Muscle of back (tissue), 11 donors: ENCODE measurements around the gene SMTNL2. TPM values are rescaled to one million over a fixed set of nuclear protein-coding genes. Genes with fewer than 3 reads are reported as not detected.
A peak's percentile ranks its signal among the peaks of the same experiment; 100 is the strongest.
"Not testable (repeated sequence)": the region's sequence is repeated elsewhere in the genome, so short reads cannot be mapped to it uniquely, and the experiment has no call there.

ENCODE experiments used
- DNase-seq, 3 donors: peaks; one replicate each; pipeline versions ENCODE4 v3.0.0 to v3.0.0-alpha.2; 2013
- polyA plus RNA-seq, 10 donors: library from polyadenylated mRNA; unstranded; fragments of 120-200 nt; gene quantifications; one replicate each; pipeline ENCODE4 v1.2.1, GENCODE V29; 2013; ENCODE audit not compliant: insufficient read length in 10 of 10

SMTNL2 gene
- polyA plus RNA-seq, 10 donors: 45.2 to 166 (median 110) TPM

GRCh38 chr17:4631836-4632580 is 47.7 kb downstream of the SMTNL2 start:
- no peak for DNase-seq

GRCh38 chr17:4632581-4632920 is 48.2 kb downstream of the SMTNL2 start:
- DNase-seq: no peak

GRCh38 chr17:4633643-4634042 is 49.3 kb downstream of the SMTNL2 start:
- no peak for DNase-seq

- DNase-seq: no peak
Measured at GRCh38 chr17:4634976-4635375, 50.6 kb downstream of the SMTNL2 start.

- peak in 1 of 3 donors; percentile 28 for DNase-seq
Measured at GRCh38 chr17:4635823-4636375, 51.6 kb downstream of the SMTNL2 start.

GRCh38 chr17:4636474-4637100 is 52.3 kb downstream of the SMTNL2 start:
- DNase-seq: no peak

GRCh38 chr17:4638766-4639165 is 54.4 kb downstream of the SMTNL2 start:
- not testable (repeated sequence) for DNase-seq

GRCh38 chr17:4639301-4640059 is 55.2 kb downstream of the SMTNL2 start:
- not testable (repeated sequence) for DNase-seq

GRCh38 chr17:4640569-4641188 is 56.4 kb downstream of the SMTNL2 start:
- not testable (repeated sequence) for DNase-seq

- DNase-seq: no peak
Measured at GRCh38 chr17:4641297-4642195, 57.2 kb downstream of the SMTNL2 start, which contains the start of gene ALOX15. Gene ALOX15, minus strand, starts transcription at chr17:4641678. Its CDS starts 27 bp downstream, at chr17:4641651.

- DNase-seq: no peak
Measured at GRCh38 chr17:4642286-4642685, 58.0 kb downstream of the SMTNL2 start.

- no peak for DNase-seq
Measured at GRCh38 chr17:4643676-4644075, 59.3 kb downstream of the SMTNL2 start.

GRCh38 chr17:4645642-4646041 is 61.3 kb downstream of the SMTNL2 start:
- DNase-seq: no peak

- DNase-seq: no peak
Measured at GRCh38 chr17:4648741-4649140, 64.4 kb downstream of the SMTNL2 start.

- DNase-seq: no peak
Measured at GRCh38 chr17:4652997-4653396, 68.7 kb downstream of the SMTNL2 start.

- not testable (repeated sequence) for DNase-seq
Measured at GRCh38 chr17:4655933-4656332, 71.6 kb downstream of the SMTNL2 start.

- DNase-seq: no peak
Measured at GRCh38 chr17:4657678-4658077, 73.3 kb downstream of the SMTNL2 start.
